Caco-2 (cell line): ENCODE data around the gene TAS1R2. TPM values are rescaled to one million over a fixed set of nuclear protein-coding genes. Genes with fewer than 3 reads are reported as not detected.

Experiments used
- BruUV-seq: library from RNA; stranded (reverse); fragments of 400-500 nt; replicated peaks from 2 replicates; lab custom pipeline; 2021; lab: Mats Ljungman, UMichigan
- CTCF ChIA-PET: fragments of 300-600 bp; sonication (Branson Sonifier 250); formaldehyde crosslinking; loops from one replicate; lab custom pipeline; 2022; ENCODE audit warnings: antibody characterized with exemption; lab: Charles Lee
- POLR2A ChIA-PET: fragments of 300-600 bp; sonication (Branson Sonifier 250); formaldehyde crosslinking; loops from one replicate; lab custom pipeline; 2022; ENCODE audit warnings: antibody characterized with exemption; lab: Charles Lee
- DNase-seq, 2 experiments: peaks; one replicate each; pipeline versions ENCODE4 v3.0.0 to v3.0.0-alpha.2; 2020 to 2022
- H3K27me3 ChIP-seq: replicated peaks from 2 replicates; pipeline ENCODE4 v1.6.0; 2011; ENCODE audit warnings: low read length; ENCODE audit not compliant: control insufficient read depth, insufficient read depth
- H3K36me3 ChIP-seq: 2 replicates; pipeline ENCODE4 v1.5.1; 2011; ENCODE audit warnings: low read length; ENCODE audit not compliant: control insufficient read depth, insufficient read depth
- H3K4me1 ChIP-seq: fragments of 250-450 bp; sonication (Bioruptor Pico); 2 replicates; pipeline ENCODE4 v1.5.1; 2020; ENCODE audit warnings: mild to moderate bottlenecking
- H3K4me3 ChIP-seq: 2 replicates; pipeline ENCODE4 v1.5.1; 2011; ENCODE audit warnings: low read depth, mild to moderate bottlenecking, control low read depth, low read length
- H3K9me3 ChIP-seq: fragments of 250-450 bp; sonication (Bioruptor Pico); 2 replicates; pipeline ENCODE4 v1.5.1; 2020; ENCODE audit warnings: mild to moderate bottlenecking, moderate library complexity
- H3K27ac Mint-ChIP-seq: one replicate; pipeline ENCODE4 v1.8.0; 2022; ENCODE audit warnings: mixed read lengths; ENCODE audit not compliant: unreplicated experiment
- H3K27me3 Mint-ChIP-seq: one replicate; pipeline ENCODE4 v1.8.0; 2022; ENCODE audit warnings: mixed read lengths; ENCODE audit not compliant: insufficient read depth, unreplicated experiment
- H3K36me3 Mint-ChIP-seq: one replicate; pipeline ENCODE4 v1.8.0; 2022; ENCODE audit warnings: mild to moderate bottlenecking, mixed read lengths; ENCODE audit not compliant: insufficient read depth, unreplicated experiment
- H3K4me1 Mint-ChIP-seq: one replicate; pipeline ENCODE4 v1.8.0; 2022; ENCODE audit warnings: low read depth, mixed read lengths; ENCODE audit not compliant: unreplicated experiment
- H3K4me3 Mint-ChIP-seq: one replicate; pipeline ENCODE4 v1.8.0; 2022; ENCODE audit warnings: mild to moderate bottlenecking, moderate library complexity, mixed read lengths; ENCODE audit not compliant: unreplicated experiment
- H3K9me3 Mint-ChIP-seq: one replicate; pipeline ENCODE4 v1.8.0; 2022; ENCODE audit warnings: mixed read lengths; ENCODE audit not compliant: unreplicated experiment
- CTCF ChIP-seq, 2 experiments: fragments of 200-600 bp in 1 of 2; IDR thresholded peaks; 1 replicate in 1 of 2; 2 replicates in 1 of 2; pipeline versions ENCODE4 v1.5.1 to v1.8.0; 2011 to 2022; ENCODE audit warnings: antibody characterized with exemption in 1 of 2, control low read depth in 1 of 2, inconsistent platforms in 1 of 2, low read depth in 1 of 2, low read length in 1 of 2, mild to moderate bottlenecking in 1 of 2, moderate library complexity in 1 of 2; ENCODE audit not compliant: insufficient read depth in 1 of 2, severe bottlenecking in 1 of 2, unreplicated experiment in 1 of 2
- intact Hi-C: fragments of 100-400 bp; cut with micrococcal nuclease; formaldehyde crosslinking; loops from one replicate; pipeline ENCODE4 v1.10.0; 2022; ENCODE audit not compliant: unreplicated experiment
- microRNA-seq: library from miRNA; unstranded; fragments of <30 nt; microRNA quantifications from one replicate; pipeline ENCODE4 v1.2.0, GENCODE V29; 2022
- total RNA-seq: library from RNA; stranded (reverse); gene quantifications from 2 replicates; pipeline ENCODE4 v1.2.3, GENCODE V29; 2022

TAS1R2 gene
- total RNA-seq, 1 experiment from 2014 or later = not detected

GRCh38 chr1:18792747-18793146 lies 66.7 kb downstream of the TAS1R2 start:
- no peaks in the 10 kb centered on the region for H3K36me3 Mint-ChIP-seq
- no peaks in the 10 kb centered on the region for H3K36me3 ChIP-seq
- no peak overlapping the region for H3K4me3 Mint-ChIP-seq
- H3K27me3 Mint-ChIP-seq = peaks cover 20% of the 10 kb centered on the region
- H3K4me1 ChIP-seq = no peaks in the 10 kb centered on the region
- H3K4me1 Mint-ChIP-seq = no peaks in the 10 kb centered on the region
- H3K9me3 Mint-ChIP-seq = no peaks in the 10 kb centered on the region
- H3K27me3 ChIP-seq = no peaks in the 10 kb centered on the region; the same call in none of the 2 replicates
- H3K4me3 ChIP-seq = no peak overlapping the region
- intact Hi-C loops = no loop called here
- BruUV-seq = no TSS peak
- no peak for TF ChIP-seq CTCF (IDR thresholded peaks at IDR 0.05; ENCODE audit: insufficient read depth in 1 of 2, low read depth in 1 of 2, low read length in 1 of 2, severe bottlenecking in 1 of 2, unreplicated experiment in 1 of 2)
- no peaks in the 10 kb centered on the region for H3K9me3 ChIP-seq
- ChIA-PET CTCF (no interaction called here), POLR2A (interaction anchor here (0.5 kb wide), 1 partner anchor 67 kb away, joined by 6 read pairs; no protein-coding TSS in a partner anchor)
- no peak overlapping the region for H3K27ac Mint-ChIP-seq
- DNase-seq = no peak

Small RNAs within 50 kb of the gene (microRNA-seq; reads per million reads assigned to microRNA genes)
- not detected for gene MIR1290
- not detected for gene MIR4695

Other genes starting within 250 kb of the TAS1R2 start
- gene PAX7, start 228.8 kb downstream of the TAS1R2 start, total RNA-seq = 0.18 TPM in 1 of 2 replicates, not detected in the other
- gene ALDH4A1, start 42.9 kb upstream of the TAS1R2 start, total RNA-seq = 15.3 and 18.0 TPM in 2 replicates
- 18.7 and 23.7 TPM in 2 replicates for gene IFFO2, start 97.0 kb upstream of the TAS1R2 start, total RNA-seq